Esophagus muscularis mucosa (tissue), 3 donors: ENCODE data around the gene RGP1.

ENCODE experiments used
- POLR2A ChIP-seq: fragments of 450-650 bp; IDR thresholded peaks from one replicate; pipeline ENCODE4 v1.6.1; 2017; ENCODE audit warnings: antibody characterized with exemption, moderate library complexity, mild to moderate bottlenecking, low read depth
- TF ChIP-seq, protein P1 (sequence below), 3 experiments: fragments of 200-600 bp in 2 of 3; fragments of 450-650 bp in 1 of 3; sonication (generic) in 2 of 3; IDR thresholded peaks; one replicate each; pipeline ENCODE4 v1.5.1; 2017 to 2019; ENCODE audit warnings: antibody characterized with exemption in 3 of 3, mild to moderate bottlenecking in 2 of 3, moderate library complexity in 1 of 3

DNA sequence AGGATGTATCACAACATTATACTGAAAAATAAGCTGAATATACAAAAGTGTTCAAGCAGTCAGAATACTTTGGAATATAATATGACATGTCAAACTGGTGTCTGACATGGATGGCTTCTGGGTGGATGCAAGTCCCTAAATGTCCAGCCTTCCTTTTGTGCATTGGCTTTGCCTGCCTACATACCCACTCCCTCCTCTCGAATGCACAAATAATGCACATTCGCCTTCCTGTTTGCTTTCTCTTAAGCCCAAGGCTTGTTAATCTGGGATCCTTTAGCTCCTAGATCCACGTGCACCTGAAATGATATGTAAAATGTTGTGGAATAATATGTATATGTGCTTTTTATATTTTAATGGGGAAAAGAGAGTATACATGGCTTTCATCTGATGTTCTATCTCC is 29.4 kb downstream of the RGP1 start:
- TF ChIP-seq, protein P1, sequence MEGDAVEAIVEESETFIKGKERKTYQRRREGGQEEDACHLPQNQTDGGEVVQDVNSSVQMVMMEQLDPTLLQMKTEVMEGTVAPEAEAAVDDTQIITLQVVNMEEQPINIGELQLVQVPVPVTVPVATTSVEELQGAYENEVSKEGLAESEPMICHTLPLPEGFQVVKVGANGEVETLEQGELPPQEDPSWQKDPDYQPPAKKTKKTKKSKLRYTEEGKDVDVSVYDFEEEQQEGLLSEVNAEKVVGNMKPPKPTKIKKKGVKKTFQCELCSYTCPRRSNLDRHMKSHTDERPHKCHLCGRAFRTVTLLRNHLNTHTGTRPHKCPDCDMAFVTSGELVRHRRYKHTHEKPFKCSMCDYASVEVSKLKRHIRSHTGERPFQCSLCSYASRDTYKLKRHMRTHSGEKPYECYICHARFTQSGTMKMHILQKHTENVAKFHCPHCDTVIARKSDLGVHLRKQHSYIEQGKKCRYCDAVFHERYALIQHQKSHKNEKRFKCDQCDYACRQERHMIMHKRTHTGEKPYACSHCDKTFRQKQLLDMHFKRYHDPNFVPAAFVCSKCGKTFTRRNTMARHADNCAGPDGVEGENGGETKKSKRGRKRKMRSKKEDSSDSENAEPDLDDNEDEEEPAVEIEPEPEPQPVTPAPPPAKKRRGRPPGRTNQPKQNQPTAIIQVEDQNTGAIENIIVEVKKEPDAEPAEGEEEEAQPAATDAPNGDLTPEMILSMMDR (IDR thresholded peaks at IDR 0.05), result no peak
- no peak for TF ChIP-seq POLR2A
